Heart right ventricle (tissue), 16 donors: ENCODE data around the gene NLRC5. TPM values are rescaled to one million over a fixed set of nuclear protein-coding genes. Genes with fewer than 3 reads are reported as not detected.
A peak's percentile ranks its signal among the peaks of the same experiment; 100 is the strongest.
"Not testable (repeated sequence)": the region's sequence is repeated elsewhere in the genome, so short reads cannot be mapped to it uniquely, and the experiment has no call there.

Source experiments
- ATAC-seq, 8 donors: fragments of 200-7000 bp; cut with Tn5 transposase; one replicate each; pipeline ENCODE4 v1.9.1; 2020; ENCODE audit warnings: mild to moderate bottlenecking in 8 of 8, moderate library complexity in 8 of 8, moderate number of reproducible peaks in 1 of 8
- DNase-seq, 2 donors: peaks; one replicate each; pipeline ENCODE4 v3.0.0-alpha.2; 2020
- H3K27ac ChIP-seq, 10 donors: fragments of 200-600 bp; sonication (generic) in 2 of 10; one replicate each; pipeline versions ENCODE4 v1.5.0 to v1.8.0; 2020 to 2022; ENCODE audit warnings: mild to moderate bottlenecking in 3 of 10
- H3K27me3 ChIP-seq, 7 donors: fragments of 200-600 bp; one replicate each; pipeline ENCODE4 v1.8.0; 2021 to 2022; ENCODE audit warnings: mild to moderate bottlenecking in 2 of 7
- H3K36me3 ChIP-seq, 9 donors: fragments of 200-600 bp; sonication (generic) in 1 of 9; one replicate each; pipeline versions ENCODE4 v1.5.0 to v1.8.0; 2020 to 2022; ENCODE audit warnings: mild to moderate bottlenecking in 2 of 9
- H3K4me1 ChIP-seq, 9 donors: fragments of 200-600 bp; sonication (generic) in 1 of 9; one replicate each; pipeline versions ENCODE4 v1.5.0 to v1.8.0; 2020 to 2022; ENCODE audit warnings: mild to moderate bottlenecking in 4 of 9
- H3K4me3 ChIP-seq, 10 donors: fragments of 200-600 bp; sonication (generic) in 2 of 10; one replicate each; pipeline versions ENCODE4 v1.5.0 to v1.8.0; 2020 to 2022; ENCODE audit warnings: mild to moderate bottlenecking in 7 of 10, moderate library complexity in 2 of 10
- H3K9me3 ChIP-seq, 11 donors: fragments of 200-600 bp in 10 of 11; sonication (generic) in 2 of 11; one replicate each; pipeline versions ENCODE4 v1.5.0 to v1.8.0; 2013 to 2022; ENCODE audit warnings: mild to moderate bottlenecking in 2 of 11, control low read depth in 1 of 11, moderate library complexity in 1 of 11
- WGBS, 2 donors: extraction: QIAGEN DNeasy Blood & Tissue Kit; methylation state at CpG; one replicate each; pipeline ENCODE4 v1.1.7; 2013; ENCODE audit warnings: inconsistent platforms in 1 of 2; 5-methylcytosine and 5-hydroxymethylcytosine counted together
- intact Hi-C, 10 donors: fragments of 100-400 bp; cut with DNase I; formaldehyde crosslinking; loops; one replicate each; pipeline versions ENCODE4 v1.11.1 to v1.14.2; 2022
- polyA plus RNA-seq, 2 donors: library from polyadenylated mRNA; stranded (reverse); fragments of 200-250 nt; gene quantifications; one replicate each; pipeline ENCODE4 v1.2.3, GENCODE V29; 2013
- total RNA-seq, 10 donors: library from RNA; stranded (reverse); fragmentation: NEBNext Ultra II Directional in 3 of 10; extraction: Animal tissue kit (Norgen Biotek cat#: 25700) in 3 of 10; gene quantifications; one replicate each; pipeline versions ENCODE4 v1.2.1 to v1.2.4, GENCODE V29; 2021 to 2023
- TF ChIP-seq, protein P1 (sequence below), 9 donors: fragments of 200-600 bp; sonication (generic) in 2 of 9; IDR thresholded peaks; one replicate each; pipeline versions ENCODE4 v1.5.0 to v1.8.0; 2021 to 2022; ENCODE audit warnings: antibody characterized with exemption in 9 of 9, mild to moderate bottlenecking in 5 of 9, moderate library complexity in 1 of 9
- donor health status: Arrhythmogenic right ventricular cardiomyopathy.
- donor health status: ischemic (EF 13 %, LVEDD 7.1; RV severe dilation, severe dysfunction).
- donor health status: healthy with polysubstance abuse.
- donor health status: DM: no; HTN: yes; CAD: no.
- donor health status: DM: no; HTN: no; CAD: no.
- donor health status: ischemic (EF 25% LVEDD 6.9; RV normal size, moderate dysfunction).
- donor health status: ischemic (EF 25% LVEDD 5.7; RV mildly dilated, moderate dysfunction).
- donor health status: healthy.
- donor health status: DM: yes; HTN: yes; CAD: no.
- donor health status: Ischemic cardiomyopathy.
- donor health status: ischemic (EF 35%, LVEDD 5.7; RV mildly dilated, moderate dysfunction).
- donor health status: nonischemic (EF 11% LVEDD 7.7; RV severe dilation, severe dysfunction).
- donor health status: DM: yes; HTN: yes; CAD: no.
- donor health status: PGD.
- donor health status: ischemic (EF 29% LVEDD 5.4; RV normal size, mild dysfunction).
- donor health status: nonischemic (EF 23%, LVEDD 6.1; RV moderate dilation, normal function).

NLRC5 gene
- total and polyA plus RNA-seq, 12 donors: 6.2 to 49.6 (median 13.5) TPM

DNA sequence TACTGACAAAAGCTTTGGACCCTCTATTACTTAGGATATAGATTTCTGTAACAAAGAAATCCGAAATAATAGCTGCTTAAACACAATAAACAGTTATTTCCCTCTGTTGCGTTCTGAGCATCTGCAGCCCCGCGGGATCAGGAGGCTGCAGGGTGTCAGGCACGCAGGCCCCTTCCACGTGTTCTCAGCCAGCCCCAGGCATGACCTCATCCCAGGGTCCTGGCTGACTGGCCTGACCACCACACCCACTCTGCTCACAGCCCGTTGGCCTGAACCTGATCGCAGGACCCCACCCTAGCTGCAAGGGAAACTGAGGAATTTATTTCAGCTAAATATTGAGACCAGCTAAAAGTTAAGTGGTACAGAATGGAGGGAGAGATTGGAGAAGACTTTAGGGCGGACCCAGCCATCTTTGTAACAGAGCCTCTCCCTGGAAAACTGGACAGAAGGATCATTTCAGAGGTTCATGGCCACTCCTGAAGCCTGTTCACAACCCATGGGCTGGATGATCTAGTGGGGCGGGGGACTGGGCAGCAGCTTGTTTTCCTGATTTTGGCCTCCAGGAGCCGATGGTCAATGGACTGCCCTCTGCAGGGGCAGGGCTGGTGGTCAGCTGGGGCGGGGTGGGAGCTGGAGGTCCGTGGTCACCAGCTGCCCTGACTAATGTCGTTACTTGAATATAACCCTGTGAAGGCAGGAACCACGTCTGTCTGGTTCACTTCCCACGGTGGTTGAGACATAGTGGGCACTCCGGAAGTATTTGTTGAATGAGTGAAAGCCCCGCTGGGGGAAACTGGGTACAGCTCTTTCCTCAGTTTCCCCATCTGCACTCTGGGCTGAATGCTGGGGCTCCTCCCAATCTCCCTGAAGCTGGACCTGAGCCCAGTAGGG lies 16.7 kb upstream of the NLRC5 start:
- TF ChIP-seq, protein P1, sequence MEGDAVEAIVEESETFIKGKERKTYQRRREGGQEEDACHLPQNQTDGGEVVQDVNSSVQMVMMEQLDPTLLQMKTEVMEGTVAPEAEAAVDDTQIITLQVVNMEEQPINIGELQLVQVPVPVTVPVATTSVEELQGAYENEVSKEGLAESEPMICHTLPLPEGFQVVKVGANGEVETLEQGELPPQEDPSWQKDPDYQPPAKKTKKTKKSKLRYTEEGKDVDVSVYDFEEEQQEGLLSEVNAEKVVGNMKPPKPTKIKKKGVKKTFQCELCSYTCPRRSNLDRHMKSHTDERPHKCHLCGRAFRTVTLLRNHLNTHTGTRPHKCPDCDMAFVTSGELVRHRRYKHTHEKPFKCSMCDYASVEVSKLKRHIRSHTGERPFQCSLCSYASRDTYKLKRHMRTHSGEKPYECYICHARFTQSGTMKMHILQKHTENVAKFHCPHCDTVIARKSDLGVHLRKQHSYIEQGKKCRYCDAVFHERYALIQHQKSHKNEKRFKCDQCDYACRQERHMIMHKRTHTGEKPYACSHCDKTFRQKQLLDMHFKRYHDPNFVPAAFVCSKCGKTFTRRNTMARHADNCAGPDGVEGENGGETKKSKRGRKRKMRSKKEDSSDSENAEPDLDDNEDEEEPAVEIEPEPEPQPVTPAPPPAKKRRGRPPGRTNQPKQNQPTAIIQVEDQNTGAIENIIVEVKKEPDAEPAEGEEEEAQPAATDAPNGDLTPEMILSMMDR (IDR thresholded peaks at IDR 0.05): no peak
- H3K27ac ChIP-seq: no peak overlapping the region
- no peak overlapping the region for H3K4me3 ChIP-seq
- intact Hi-C loops: loop anchor here in 1 of 10 donors (10.0 kb wide), 1 partner anchor 72 kb away; no protein-coding TSS in a partner anchor
- H3K36me3 ChIP-seq: no peaks in the 10 kb centered on the region
- H3K4me1 ChIP-seq: peaks cover 0 to 36% (median 0%) of the 10 kb centered on the region in 9 donors
- WGBS, 2 donors: 77 to 84% methylated on average over 18 of the region's 18 CpGs
- DNase-seq (no peak), ATAC-seq (peak in 2 of 8 donors; percentile 26 to 40)
- H3K27me3 ChIP-seq: no peaks in the 10 kb centered on the region
- no peaks in the 10 kb centered on the region for H3K9me3 ChIP-seq

DNA sequence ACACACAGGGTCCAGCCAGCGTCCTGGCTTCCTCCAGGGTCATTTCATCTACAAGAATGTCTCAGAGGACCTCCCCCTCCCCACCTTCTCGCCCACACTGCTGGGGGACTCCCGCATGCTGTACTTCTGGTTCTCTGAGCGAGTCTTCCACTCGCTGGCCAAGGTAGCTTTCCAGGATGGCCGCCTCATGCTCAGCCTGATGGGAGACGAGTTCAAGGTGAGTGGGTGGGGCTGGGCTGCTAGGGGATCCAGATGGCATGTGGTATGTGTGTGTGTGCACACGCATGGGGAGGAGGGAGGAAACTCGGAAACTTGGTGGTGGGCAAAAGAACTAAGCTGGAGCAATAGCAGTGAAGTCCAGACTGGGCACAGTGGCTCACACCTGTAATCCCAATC lies 16.1 kb upstream of the NLRC5 start:
- DNase-seq (no peak), ATAC-seq (no peak)
- H3K9me3 ChIP-seq: no peaks in the 10 kb centered on the region
- 89 to 90% methylated on average over 9 of the region's 9 CpGs for WGBS, 2 donors
- no peak overlapping the region for H3K27ac ChIP-seq
- no peaks in the 10 kb centered on the region for H3K27me3 ChIP-seq
- intact Hi-C loops: loop anchor here in 1 of 10 donors (10.0 kb wide), 1 partner anchor 72 kb away; no protein-coding TSS in a partner anchor
- no peaks in the 10 kb centered on the region for H3K36me3 ChIP-seq
- TF ChIP-seq, protein P1 (IDR thresholded peaks at IDR 0.05): no peak
- H3K4me1 ChIP-seq: peaks cover 0 to 36% (median 0%) of the 10 kb centered on the region in 9 donors
- no peak overlapping the region for H3K4me3 ChIP-seq

DNA sequence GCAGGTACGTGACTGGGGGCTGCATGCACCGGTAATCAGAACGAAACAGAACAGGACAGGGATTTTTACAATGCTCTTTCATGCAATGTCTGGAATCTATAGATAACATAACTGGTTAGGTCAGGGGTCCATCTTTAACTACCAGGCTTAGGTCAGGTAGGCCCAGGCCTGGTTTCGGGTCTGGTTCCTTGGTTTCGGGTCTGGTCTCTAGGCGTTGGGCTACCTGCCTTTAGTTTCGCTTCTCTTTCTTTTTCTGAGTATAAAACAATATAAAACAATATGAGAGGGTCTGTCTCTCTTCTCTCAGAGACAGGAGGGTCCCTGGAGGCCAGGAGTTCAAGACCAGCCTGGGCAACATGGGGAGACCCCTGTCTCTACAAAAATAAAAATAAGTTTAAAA lies 15.5 kb upstream of the NLRC5 start:
- intact Hi-C loops: loop anchor here in 2 of 10 donors (2.0 to 10.0 kb wide), 2 partner anchors 67 to 71 kb away; no protein-coding TSS in a partner anchor
- WGBS, 2 donors: 84 to 96% methylated on average over 7 of the region's 7 CpGs
- H3K4me3 ChIP-seq, ATAC-seq, H3K27me3 ChIP-seq, H3K27ac ChIP-seq, H3K36me3 ChIP-seq, DNase-seq, H3K9me3 ChIP-seq: not testable (repeated sequence)
- H3K4me1 ChIP-seq: peaks cover 0 to 33% (median 0%) of the 10 kb centered on the region in 9 donors

DNA sequence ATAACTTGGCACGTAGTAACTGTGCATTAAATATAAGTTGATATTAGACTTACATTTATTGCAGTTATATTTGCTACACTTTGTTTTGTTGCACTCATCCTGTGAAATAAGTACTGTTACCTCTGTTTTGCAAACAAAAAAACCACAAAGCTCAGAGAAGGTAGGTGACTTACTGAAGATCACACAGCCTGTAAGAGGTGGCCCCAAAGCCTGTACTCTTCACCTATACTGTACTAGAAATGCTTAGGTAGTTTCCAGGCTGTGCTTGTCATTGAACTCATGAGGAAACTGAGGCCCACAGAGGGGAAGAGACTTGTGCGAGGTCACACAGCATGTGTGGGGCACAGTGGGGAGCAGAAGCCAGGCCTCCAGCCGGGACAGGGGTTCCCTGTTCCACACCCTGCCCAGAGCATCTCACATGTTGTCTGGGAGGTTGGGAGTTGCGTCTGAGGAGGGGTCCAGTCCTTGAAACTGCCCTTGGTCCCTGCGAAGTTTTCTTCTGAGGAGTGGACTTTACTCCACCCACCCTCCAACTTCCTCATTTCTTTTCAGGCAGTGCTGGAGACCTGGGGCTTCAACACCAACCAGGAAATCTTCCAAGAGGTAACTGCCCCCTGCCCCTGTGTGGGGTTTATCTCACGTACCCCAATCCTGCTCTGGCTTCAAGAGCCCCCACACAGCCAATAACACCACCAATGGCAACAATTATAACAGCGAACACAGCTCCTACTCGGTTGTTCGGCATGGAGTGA lies 14.6 kb upstream of the NLRC5 start:
- TF ChIP-seq, protein P1 (IDR thresholded peaks at IDR 0.05): no peak
- Histone ChIP-seq H3K36me3 (no peaks in the 10 kb centered on the region), H3K27ac (no peak overlapping the region), H3K4me1 (peaks cover 0 to 41% (median 0%) of the 10 kb centered on the region in 9 donors), H3K4me3 (no peak overlapping the region), H3K9me3 (no peaks in the 10 kb centered on the region), H3K27me3 (no peaks in the 10 kb centered on the region)
- DNase-seq (no peak), ATAC-seq (no peak)
- 83 to 89% methylated on average over 9 of the region's 9 CpGs for WGBS, 2 donors
- intact Hi-C loops: loop anchor here in 3 of 10 donors (2.0 to 10.0 kb wide), 4 partner anchors 48 to 70 kb away; no protein-coding TSS in a partner anchor
